NT2/D1 (cell line): ENCODE measurements around the gene EHD3.
A peak's percentile ranks its signal among the peaks of the same experiment; 100 is the strongest.

Experiments
- DNase-seq: peaks from one replicate; pipeline ENCODE4 v3.0.0-alpha.2; 2011; ENCODE audit warnings: low read depth, low spot score
- H3K27me3 ChIP-seq: 2 replicates; pipeline ENCODE4 v1.6.0; 2011; ENCODE audit warnings: mild to moderate bottlenecking; ENCODE audit not compliant: insufficient read length, insufficient read depth
- H3K36me3 ChIP-seq: 2 replicates; pipeline ENCODE4 v1.6.1; 2011; ENCODE audit warnings: mild to moderate bottlenecking, low read length, mixed read lengths; ENCODE audit not compliant: insufficient read depth, insufficient read length
- H3K4me1 ChIP-seq: 2 replicates; pipeline ENCODE4 v1.5.1; 2011; ENCODE audit not compliant: insufficient read depth, insufficient read length
- H3K4me3 ChIP-seq: 2 replicates; pipeline ENCODE4 v1.5.1; 2011; ENCODE audit warnings: low read depth; ENCODE audit not compliant: insufficient read length
- H3K9ac ChIP-seq: 2 replicates; pipeline ENCODE4 v1.6.0; 2011; ENCODE audit warnings: low read depth; ENCODE audit not compliant: insufficient read length
- H3K9me3 ChIP-seq: 2 replicates; pipeline ENCODE4 v1.5.1; 2011; ENCODE audit warnings: mild to moderate bottlenecking, low read length; ENCODE audit not compliant: insufficient read depth
- SUZ12 ChIP-seq: IDR thresholded peaks from 2 replicates; pipeline ENCODE4 v1.6.1; 2011; ENCODE audit not compliant: insufficient read length, insufficient read depth; ENCODE audit errors: extremely low read depth
- YY1 ChIP-seq: IDR thresholded peaks from 2 replicates; pipeline ENCODE4 v1.6.1; 2011; ENCODE audit not compliant: insufficient read length, insufficient read depth
- ZNF274 ChIP-seq: IDR thresholded peaks from 2 replicates; pipeline ENCODE4 v1.6.1; 2011; ENCODE audit warnings: mild to moderate bottlenecking, low read depth, low read length

Gene EHD3

GRCh38 chr2:31233741-31234682, at the start of gene EHD3:
Gene EHD3, plus strand, starts transcription at chr2:31234152. Its CDS starts 470 bp downstream, at chr2:31234622.
- peak within 1 kb of the TSS; percentile 74 for H3K9ac ChIP-seq
- DNase-seq: peak; percentile 94

DNA sequence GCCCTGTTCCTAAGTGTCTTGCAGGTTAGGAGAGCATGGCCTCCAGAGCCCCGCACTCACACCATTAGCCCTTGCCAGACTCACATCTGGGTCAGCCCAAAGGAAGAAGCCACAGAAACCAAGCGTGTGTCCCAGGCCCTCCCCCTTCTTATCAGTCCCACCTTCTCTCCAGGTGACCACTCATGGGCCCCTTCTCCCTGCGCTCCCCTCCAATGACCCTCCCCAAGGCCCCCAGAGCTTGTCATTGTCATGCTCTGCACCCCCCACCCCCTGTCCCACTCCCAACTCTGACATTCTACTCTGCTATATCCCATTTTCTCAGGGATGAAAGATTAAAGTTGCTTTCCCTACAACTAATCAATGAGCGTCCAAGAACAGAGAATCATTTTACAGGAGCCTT, 46.8 kb upstream of the EHD3 start:
- Histone ChIP-seq H3K4me1 (no peaks in the 10 kb centered on the region), H3K36me3 (no peaks in the 10 kb centered on the region), H3K9me3 (no peaks in the 10 kb centered on the region), H3K27me3 (peaks cover 3% of the 10 kb centered on the region), H3K4me3 (no peak overlapping the region), H3K9ac (no peak overlapping the region)
- TF ChIP-seq SUZ12: no peak
- no peak for TF ChIP-seq YY1
- no peak for TF ChIP-seq ZNF274
- DNase-seq: no peak

More at GRCh38 chr2:31233741-31234682, at the start of gene EHD3:
- H3K36me3 ChIP-seq: peaks cover 5% of the 10 kb centered on the region
- no peaks in the 10 kb centered on the region for H3K9me3 ChIP-seq
- peaks cover 2% of the 10 kb centered on the region for H3K4me1 ChIP-seq
- peak; percentile 96 for TF ChIP-seq YY1
- no peak for TF ChIP-seq SUZ12
- H3K4me3 ChIP-seq: peak within 1 kb of the TSS; percentile 72
- H3K27me3 ChIP-seq: peaks cover 4% of the 10 kb centered on the region

- Histone ChIP-seq H3K4me3 (no peak overlapping the region), H3K36me3 (no peaks in the 10 kb centered on the region), H3K4me1 (no peaks in the 10 kb centered on the region), H3K27me3 (peaks cover 3% of the 10 kb centered on the region), H3K9me3 (no peaks in the 10 kb centered on the region), H3K9ac (no peak overlapping the region)
- DNase-seq: no peak
- TF ChIP-seq SUZ12: no peak
- no peak for TF ChIP-seq YY1
- no peak for TF ChIP-seq ZNF274
These were observed 45.8 kb upstream of the EHD3 start for GRCh38 chr2:31188131-31188530.

DNA sequence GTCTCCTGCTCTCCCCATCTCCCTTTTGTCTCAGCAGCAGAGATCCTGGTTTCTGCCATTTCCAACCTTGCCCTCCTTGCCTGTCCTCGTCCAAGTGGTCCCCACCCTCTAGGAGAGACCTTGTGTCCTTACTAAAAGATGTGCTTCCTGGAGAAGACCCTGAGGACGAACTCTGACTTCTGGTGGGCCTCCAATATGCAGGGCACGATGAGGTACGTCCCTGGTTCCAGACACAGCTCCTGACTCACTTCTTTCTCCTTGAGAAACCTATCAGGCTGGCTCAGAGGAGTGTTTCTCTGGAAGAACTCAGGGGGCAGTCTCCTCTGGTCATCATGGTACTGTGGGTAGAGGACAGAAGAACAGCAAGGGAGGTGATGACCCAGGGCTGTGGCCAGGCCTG, 44.8 kb upstream of the EHD3 start:
- no peak for DNase-seq
- Histone ChIP-seq H3K36me3 (no peaks in the 10 kb centered on the region), H3K9me3 (no peaks in the 10 kb centered on the region), H3K4me3 (no peak overlapping the region), H3K4me1 (no peaks in the 10 kb centered on the region), H3K27me3 (peaks cover 3% of the 10 kb centered on the region), H3K9ac (no peak overlapping the region)
- TF ChIP-seq YY1: no peak
- no peak for TF ChIP-seq ZNF274
- TF ChIP-seq SUZ12: no peak

DNA sequence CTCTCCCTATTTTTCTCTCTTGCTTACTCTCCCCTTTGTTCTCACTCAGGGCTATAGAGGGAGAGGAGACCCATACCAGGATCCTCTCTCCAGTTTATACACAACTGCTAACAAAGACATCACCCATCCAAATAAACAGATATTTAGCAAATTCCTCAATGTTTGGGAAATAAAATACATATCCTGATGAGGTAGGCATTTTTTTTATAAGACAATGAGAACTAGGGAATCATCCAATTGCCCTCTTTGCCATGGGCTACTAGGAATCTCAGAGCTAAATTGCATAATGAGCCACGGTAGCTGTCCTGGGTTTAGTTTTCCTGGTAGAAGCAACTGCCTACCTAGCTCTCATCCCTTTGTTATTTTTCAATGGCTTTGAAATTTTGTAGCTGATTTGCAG, 43.8 kb upstream of the EHD3 start:
- DNase-seq: no peak
- Histone ChIP-seq H3K9me3 (no peaks in the 10 kb centered on the region), H3K27me3 (no peaks in the 10 kb centered on the region), H3K9ac (no peak overlapping the region), H3K4me1 (no peaks in the 10 kb centered on the region), H3K36me3 (no peaks in the 10 kb centered on the region), H3K4me3 (no peak overlapping the region)
- no peak for TF ChIP-seq ZNF274
- TF ChIP-seq SUZ12: no peak
- TF ChIP-seq YY1: no peak

- Histone ChIP-seq H3K9ac (no peak overlapping the region), H3K9me3 (no peaks in the 10 kb centered on the region), H3K4me1 (no peaks in the 10 kb centered on the region), H3K36me3 (no peaks in the 10 kb centered on the region), H3K4me3 (no peak overlapping the region), H3K27me3 (no peaks in the 10 kb centered on the region)
- TF ChIP-seq YY1 (no peak), ZNF274 (no peak), SUZ12 (no peak)
- DNase-seq: no peak
These were observed 42.0 kb upstream of the EHD3 start for GRCh38 chr2:31191931-31192330.

GRCh38 chr2:31192396-31192795, 41.6 kb upstream of the EHD3 start:
- DNase-seq: no peak
- Histone ChIP-seq H3K9ac (no peak overlapping the region), H3K27me3 (no peaks in the 10 kb centered on the region), H3K36me3 (no peaks in the 10 kb centered on the region), H3K9me3 (no peaks in the 10 kb centered on the region), H3K4me3 (no peak overlapping the region), H3K4me1 (no peaks in the 10 kb centered on the region)
- no peak for TF ChIP-seq ZNF274
- no peak for TF ChIP-seq YY1
- no peak for TF ChIP-seq SUZ12
